Raji (cell line): ENCODE data around the gene EIF2S1.
A peak's percentile ranks its signal among the peaks of the same experiment; 100 is the strongest.

Experiments used
- POLR2A ChIP-seq: IDR thresholded peaks from 2 replicates; pipeline ENCODE4 v1.6.1; 2011; ENCODE audit warnings: low read depth, low read length, control low read depth; ENCODE audit not compliant: insufficient read depth

EIF2S1 gene

DNA sequence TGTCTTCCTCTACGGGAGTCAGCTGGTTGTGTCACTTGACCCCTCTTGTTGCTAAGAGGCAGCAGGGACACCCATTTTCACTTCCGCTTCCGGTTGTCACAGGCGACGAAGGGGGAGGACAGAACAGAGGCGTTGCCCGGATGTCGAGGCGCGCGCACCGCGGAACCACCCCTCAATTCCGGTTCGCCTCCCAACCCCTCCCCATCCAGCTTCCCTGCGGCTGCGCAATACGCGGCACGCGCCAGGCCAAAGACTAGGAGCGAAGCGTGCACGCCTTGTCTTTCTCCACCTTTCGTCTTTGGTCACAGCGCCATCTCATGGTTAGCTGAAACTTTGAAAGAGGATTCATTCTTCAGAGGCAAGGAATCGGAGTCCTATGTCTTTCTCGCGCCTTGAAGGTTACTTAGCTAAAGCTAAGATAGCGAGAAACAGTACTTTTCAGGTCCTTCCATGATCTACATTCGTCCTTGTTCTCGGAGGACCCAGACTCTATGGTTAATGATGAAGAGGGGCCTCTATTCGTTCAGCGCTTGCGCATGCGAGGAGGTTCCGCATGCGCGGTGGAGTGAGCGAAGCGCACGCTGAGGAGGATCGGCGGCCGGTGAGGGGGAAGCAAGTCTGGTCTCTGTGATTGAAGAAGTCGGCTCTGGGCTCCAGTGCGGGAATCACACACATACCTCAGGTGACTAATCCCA lies at the start of gene EIF2S1, which contains the start of gene ATP6V1D:
TSS of gene EIF2S1 (plus strand) at position 554 of the 695 bp plus-strand sequence. CDS start 4,440 bp downstream, outside the sequence.
TSS of gene ATP6V1D (minus strand) at position 30 of the 695 bp plus-strand sequence. CDS start 106 bp downstream, outside the sequence.
- TF ChIP-seq POLR2A: peak; percentile 82

GRCh38 chr14:67311868-67312267 lies 48.3 kb upstream of the EIF2S1 start:
- TF ChIP-seq POLR2A: no peak

- TF ChIP-seq POLR2A: no peak
Measured at GRCh38 chr14:67313153-67313552, 47.0 kb upstream of the EIF2S1 start.

DNA sequence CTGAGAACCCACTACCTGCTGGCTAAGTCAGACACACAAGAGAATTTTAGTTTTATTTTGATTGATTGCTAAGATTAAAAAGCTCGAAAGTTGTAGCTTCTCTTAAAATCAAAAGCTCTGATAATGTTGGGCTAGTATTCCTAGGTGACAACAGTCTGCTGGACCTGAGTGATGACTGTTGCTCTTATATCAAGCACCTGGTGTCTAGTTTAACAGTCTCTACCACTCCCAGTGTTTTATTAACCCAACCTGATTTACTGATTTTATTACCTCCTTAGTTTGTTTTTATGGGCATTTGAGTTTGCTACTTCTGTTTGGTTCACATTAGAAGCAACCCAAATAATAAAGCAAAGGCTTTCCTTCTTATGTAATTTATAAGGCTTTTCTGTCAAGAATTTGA lies 42.3 kb upstream of the EIF2S1 start:
- TF ChIP-seq POLR2A: no peak

DNA sequence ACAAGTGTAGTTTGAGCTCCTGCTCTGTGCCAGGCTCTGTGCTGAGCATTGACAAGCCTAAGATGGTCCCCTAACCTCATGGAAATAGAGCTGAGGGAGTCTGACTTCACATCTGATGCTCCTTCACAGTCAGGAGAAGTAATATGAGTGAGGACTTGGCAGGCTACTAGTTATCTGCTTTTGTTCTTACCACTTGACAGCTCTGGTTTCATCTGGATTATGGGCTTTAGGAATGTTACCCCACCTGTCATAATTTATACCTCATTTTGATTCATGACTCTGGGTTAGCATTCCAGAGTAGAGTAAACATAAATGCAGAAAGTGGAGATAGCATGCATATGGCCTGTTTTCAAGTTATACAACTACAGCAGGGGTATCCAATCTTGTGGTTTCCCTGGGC lies 41.0 kb upstream of the EIF2S1 start:
- no peak for TF ChIP-seq POLR2A

DNA sequence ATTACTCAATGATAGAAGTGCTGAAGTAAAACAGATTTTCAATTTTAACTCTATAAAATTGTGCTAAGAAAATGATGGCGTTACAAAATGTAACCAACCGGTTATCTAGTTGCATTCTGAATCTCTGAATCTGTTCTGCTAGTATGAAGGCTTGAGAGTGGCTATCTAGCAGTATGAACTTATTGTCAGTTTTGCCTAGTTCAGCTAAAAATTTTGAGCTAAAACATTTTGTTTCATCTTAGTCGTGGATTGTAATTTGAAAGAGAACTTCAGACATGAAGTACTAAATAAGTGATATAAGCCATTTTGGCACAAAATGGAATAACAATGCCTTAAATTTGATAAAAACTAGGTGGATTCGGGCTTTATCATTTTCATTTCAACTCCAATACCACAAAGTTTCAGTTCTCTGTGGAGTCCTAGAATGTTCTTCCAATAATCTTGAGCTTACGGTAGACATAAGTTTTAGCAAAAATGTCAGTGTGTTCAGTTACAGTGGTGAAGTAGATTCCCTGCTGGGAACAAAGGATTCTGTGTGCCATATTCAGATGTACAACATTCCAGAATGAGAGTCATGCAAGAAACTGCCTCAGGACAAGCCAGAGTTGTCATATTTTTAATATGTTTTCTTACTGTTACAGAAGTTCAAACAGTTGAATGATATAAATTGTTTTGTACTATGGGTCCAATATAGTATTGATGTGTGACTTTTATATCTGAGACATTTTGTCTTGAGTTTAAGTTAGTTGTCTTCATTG lies 28.6 kb upstream of the EIF2S1 start:
- TF ChIP-seq POLR2A: no peak

DNA sequence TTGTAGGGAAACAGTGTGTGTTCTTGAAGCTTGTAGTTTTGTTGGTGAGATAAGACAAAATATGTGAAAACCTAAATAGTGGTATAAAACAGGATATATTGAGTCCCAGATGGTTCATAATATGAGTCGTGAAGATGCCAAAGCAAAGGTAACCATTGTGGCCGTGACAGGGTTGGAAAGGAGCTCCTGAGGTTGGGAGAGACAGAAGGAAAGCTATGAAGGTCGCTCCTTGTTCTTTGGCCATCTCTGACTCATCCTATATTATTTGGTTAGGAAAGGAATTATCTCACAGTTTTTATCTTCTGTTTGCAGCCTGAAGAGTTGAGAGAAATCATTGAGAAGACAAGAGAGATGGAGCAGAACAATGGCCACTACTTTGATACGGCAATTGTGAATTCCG lies 27.7 kb upstream of the EIF2S1 start:
- no peak for TF ChIP-seq POLR2A

DNA sequence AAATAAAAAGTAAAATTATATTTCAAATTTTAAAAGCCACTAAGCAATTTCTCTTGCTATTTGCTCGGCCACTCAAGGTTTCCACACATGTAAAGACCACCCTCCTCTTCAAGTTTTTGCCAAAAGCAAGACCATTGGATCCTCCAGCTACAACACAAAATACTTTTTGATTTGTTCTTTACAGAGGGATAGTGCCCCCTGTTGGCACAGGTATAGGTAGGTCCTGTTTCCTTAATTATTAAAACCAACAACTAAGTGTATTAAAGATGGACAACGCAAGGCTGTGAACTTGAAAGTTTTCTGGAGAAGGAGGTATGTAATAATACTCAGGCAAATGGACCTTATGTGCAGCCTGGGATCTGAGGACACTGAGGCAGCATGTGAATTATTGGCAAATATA lies 24.3 kb upstream of the EIF2S1 start:
- no peak for TF ChIP-seq POLR2A

DNA sequence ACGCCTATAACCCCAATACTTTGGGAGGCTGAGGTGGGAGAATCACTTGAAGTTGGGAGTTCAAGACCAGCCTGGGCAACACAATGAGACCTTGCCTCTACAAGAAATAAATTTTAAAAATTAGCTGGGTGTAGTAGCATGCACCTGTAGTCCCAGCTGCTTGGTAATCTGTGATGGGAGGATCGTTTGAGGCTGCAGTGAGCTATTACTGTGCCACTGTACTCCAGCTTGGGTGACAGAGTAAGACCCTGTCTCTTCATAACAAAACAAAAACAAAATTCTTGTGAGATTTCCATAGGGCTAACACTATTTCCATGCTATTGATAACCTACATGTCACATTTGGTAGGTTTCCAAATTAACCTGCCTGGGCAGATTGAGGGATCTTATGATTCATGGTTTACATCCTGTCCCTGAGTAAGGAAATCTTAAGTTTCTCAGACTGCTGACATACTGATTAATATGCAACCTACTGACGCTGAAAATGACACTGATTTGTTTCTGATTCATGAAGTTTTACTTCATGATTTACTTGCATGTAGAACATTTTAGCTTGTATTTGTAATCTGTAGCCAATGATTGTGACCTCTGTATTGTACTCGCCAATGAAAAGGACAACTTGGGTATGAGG lies 16.4 kb upstream of the EIF2S1 start:
- no peak for TF ChIP-seq POLR2A

- TF ChIP-seq POLR2A: no peak
Measured at GRCh38 chr14:67345583-67345982, 14.5 kb upstream of the EIF2S1 start.

- TF ChIP-seq POLR2A: no peak
Measured at GRCh38 chr14:67352055-67352454, 8.1 kb upstream of the EIF2S1 start.

DNA sequence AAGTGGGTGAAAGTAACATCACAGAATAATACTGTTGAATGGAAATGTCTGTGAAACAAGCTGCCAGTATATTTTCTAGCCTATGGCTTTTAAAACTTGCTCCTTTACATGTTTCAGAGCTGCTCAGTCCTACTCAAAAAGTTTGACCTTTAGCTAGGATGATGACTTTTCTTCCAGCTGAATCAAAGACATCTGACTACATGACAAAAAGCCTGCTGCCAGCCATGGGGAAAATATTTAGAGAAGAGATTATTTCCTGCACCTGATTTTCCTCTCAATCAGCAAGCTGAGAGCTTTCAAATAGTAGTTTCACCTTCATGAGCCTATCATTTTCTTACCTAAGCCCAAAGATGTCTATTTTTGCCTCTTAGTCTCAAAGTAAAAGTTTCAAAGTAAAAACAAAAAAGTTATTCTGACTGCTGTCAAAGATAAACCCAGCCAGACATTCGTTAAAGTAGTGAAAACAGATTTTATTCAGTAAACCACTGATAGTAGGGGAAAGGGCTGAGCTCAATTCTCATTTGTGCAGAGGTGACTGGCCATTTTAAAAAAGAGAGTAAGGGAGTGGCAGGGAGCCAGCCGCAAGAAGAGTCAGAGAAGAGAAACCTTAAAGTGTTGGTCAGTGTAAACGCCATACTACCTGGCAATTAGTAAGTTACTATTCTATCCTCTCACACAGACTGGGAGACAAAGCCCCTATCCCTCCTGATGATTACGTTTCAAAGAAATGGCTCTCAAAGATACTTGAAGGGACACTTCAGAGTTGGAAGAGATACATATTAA lies 2.8 kb upstream of the EIF2S1 start:
- TF ChIP-seq POLR2A: no peak

- TF ChIP-seq POLR2A: no peak
Measured at GRCh38 chr14:67357969-67358354, 2.2 kb upstream of the EIF2S1 start.

DNA sequence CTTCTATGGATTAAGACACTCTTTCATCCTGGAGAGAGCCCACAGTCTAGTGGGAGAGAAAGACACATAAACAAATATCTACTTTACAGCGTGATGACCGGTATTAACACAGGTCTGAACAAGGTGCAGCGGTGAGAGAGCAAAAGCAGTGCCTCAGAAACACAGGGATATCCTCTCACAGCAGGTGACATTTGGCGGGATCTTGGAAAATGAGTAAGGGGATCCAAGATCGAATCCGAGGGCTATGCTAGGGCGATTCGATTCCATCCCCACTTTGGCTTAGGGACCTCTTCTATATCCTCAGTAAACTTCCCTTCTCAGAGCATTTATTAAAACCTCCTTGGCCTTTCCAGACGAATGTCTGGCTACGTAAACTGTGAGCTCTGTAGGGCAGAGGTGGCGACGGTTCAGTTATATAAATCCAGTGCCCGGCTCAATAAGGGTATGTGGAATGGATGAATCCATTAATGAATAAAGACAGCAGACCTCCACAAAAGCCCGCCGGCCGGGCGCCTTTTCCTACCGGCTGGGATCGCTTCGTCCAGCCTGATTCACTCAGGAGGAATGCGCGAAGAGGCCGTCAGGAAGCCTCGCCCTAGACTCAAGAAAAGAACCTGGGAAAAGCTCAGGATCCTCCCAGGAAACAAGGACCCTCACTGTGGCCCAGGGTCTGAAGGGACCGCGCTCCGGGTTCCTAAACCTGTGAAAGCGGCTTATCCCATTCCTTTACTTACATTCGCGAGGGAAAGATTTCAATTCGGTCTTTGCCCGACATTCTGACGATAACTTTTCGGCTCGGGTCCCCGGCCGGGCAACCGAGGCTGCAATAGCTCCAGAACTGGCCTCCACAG lies 979 bp upstream of the EIF2S1 start:
- peak; percentile 50; the same call in 1 of the 2 replicates for TF ChIP-seq POLR2A
